ENCODE measurements around the gene NINJ2.

NINJ2 gene

GRCh38 chr12:587132-588023, 75.9 kb downstream of the NINJ2 start:
- ChIA-PET POLR2A (no interaction called here), CTCF (interaction anchor here (1.2 to 1.6 kb wide), 2 partner anchors 10 to 18 kb away, joined by 5 to 7 read pairs; no protein-coding TSS in a partner anchor)
- TF ChIP-seq CTCF (IDR thresholded peaks at IDR 0.05; ENCODE audit: control extremely low read depth, extremely low read depth, low read depth, missing control alignments): no peak
- DNase-seq (ENCODE audit: extremely low spot score): no peak

GRCh38 chr12:586318-587071, 76.8 kb downstream of the NINJ2 start:
- POLR2A ChIA-PET: no interaction called here
- CTCF ChIA-PET: interaction anchor here (0.9 to 1.6 kb wide), 6 partner anchors 11 to 230 kb away, joined by 3 to 7 read pairs (median 4); no protein-coding TSS in a partner anchor
- TF ChIP-seq CTCF (IDR thresholded peaks at IDR 0.05; ENCODE audit: control extremely low read depth, extremely low read depth, low read depth, missing control alignments): no peak
- DNase-seq (ENCODE audit: extremely low spot score): no peak

GRCh38 chr12:585062-586061, 77.9 kb downstream of the NINJ2 start:
- ChIA-PET POLR2A (no interaction called here), CTCF (interaction anchor here (1.2 to 1.5 kb wide), 3 partner anchors 10 to 166 kb away, joined by 3 to 4 read pairs (median 4); no protein-coding TSS in a partner anchor)
- TF ChIP-seq CTCF (IDR thresholded peaks at IDR 0.05; ENCODE audit: control extremely low read depth, extremely low read depth, low read depth, missing control alignments): no peak
- no peak for DNase-seq (ENCODE audit: extremely low spot score)

- ChIA-PET CTCF (interaction anchor here (1.1 kb wide), 1 partner anchor 8 kb away, joined by 3 read pairs; no protein-coding TSS in a partner anchor), POLR2A (no interaction called here)
- DNase-seq (ENCODE audit: extremely low spot score): no peak
- no peak for TF ChIP-seq CTCF (IDR thresholded peaks at IDR 0.05; ENCODE audit: control extremely low read depth, extremely low read depth, low read depth, missing control alignments)
Measured at GRCh38 chr12:583251-583869, 79.9 kb downstream of the NINJ2 start.

- ChIA-PET CTCF (no interaction called here), POLR2A (no interaction called here)
- no peak for TF ChIP-seq CTCF (IDR thresholded peaks at IDR 0.05; ENCODE audit: control extremely low read depth, extremely low read depth, low read depth, missing control alignments)
- DNase-seq (ENCODE audit: extremely low spot score): no peak
Measured at GRCh38 chr12:581746-582145, 81.5 kb downstream of the NINJ2 start.
